PFSK-1 (cell line): ENCODE results near the gene TEX10.

ENCODE experiments used
- FOXP2 ChIP-seq: optimal IDR thresholded peaks from 2 replicates; pipeline ENCODE3; 2011; ENCODE audit warnings: borderline replicate concordance, control low read depth, inconsistent platforms; ENCODE audit not compliant: insufficient read depth; ENCODE audit errors: extremely low read length, extremely low read depth
- POLR2AphosphoS5 ChIP-seq: IDR thresholded peaks from 2 replicates; pipeline ENCODE4 v1.6.1; 2012; ENCODE audit warnings: low read depth, mild to moderate bottlenecking, control low read depth, low read length, moderate library complexity
- REST ChIP-seq, 2 experiments: IDR thresholded peaks; 2 replicates each; pipeline versions ENCODE4 v1.6.1 to v1.8.0; 2011 to 2012; ENCODE audit warnings: low read depth in 2 of 2, low read length in 2 of 2, control low read depth in 1 of 2, inconsistent platforms in 1 of 2, mild to moderate bottlenecking in 1 of 2, moderate library complexity in 1 of 2; ENCODE audit not compliant: insufficient read depth in 1 of 2
- SIN3A ChIP-seq: IDR thresholded peaks from 2 replicates; pipeline ENCODE4 v1.6.1; 2012; ENCODE audit warnings: mild to moderate bottlenecking, low read length, moderate library complexity, borderline replicate concordance; ENCODE audit not compliant: insufficient read depth
- TAF1 ChIP-seq: IDR thresholded peaks from 2 replicates; pipeline ENCODE4 v1.6.1; 2012; ENCODE audit warnings: low read length, control low read depth, borderline replicate concordance; ENCODE audit not compliant: insufficient read depth

TEX10 gene

GRCh38 chr9:100352201-100352726 is 478 bp downstream of the TEX10 start:
- no peak for TF ChIP-seq SIN3A
- TF ChIP-seq REST (IDR thresholded peaks at IDR 0.05; ENCODE audit: insufficient read depth in 1 of 2, low read depth in 2 of 2, low read length in 2 of 2) = no peak
- no peak for TF ChIP-seq FOXP2
- TF ChIP-seq POLR2AphosphoS5 = no peak
- no peak for TF ChIP-seq TAF1

- TF ChIP-seq REST (IDR thresholded peaks at IDR 0.05; ENCODE audit: insufficient read depth in 1 of 2, low read depth in 2 of 2, low read length in 2 of 2) (no peak), SIN3A (no peak), POLR2AphosphoS5 (no peak), FOXP2 (no peak), TAF1 (no peak)
These were observed 1.2 kb downstream of the TEX10 start for GRCh38 chr9:100351508-100351907.

- no peak for TF ChIP-seq POLR2AphosphoS5
- TF ChIP-seq SIN3A = no peak
- no peak for TF ChIP-seq REST (IDR thresholded peaks at IDR 0.05; ENCODE audit: insufficient read depth in 1 of 2, low read depth in 2 of 2, low read length in 2 of 2)
- no peak for TF ChIP-seq TAF1
- no peak for TF ChIP-seq FOXP2
These were observed 2.6 kb downstream of the TEX10 start for GRCh38 chr9:100350188-100350587.

GRCh38 chr9:100346836-100347235 is 5.9 kb downstream of the TEX10 start:
- TF ChIP-seq FOXP2 (no peak), REST (IDR thresholded peaks at IDR 0.05; ENCODE audit: insufficient read depth in 1 of 2, low read depth in 2 of 2, low read length in 2 of 2) (no peak), SIN3A (no peak), TAF1 (no peak), POLR2AphosphoS5 (no peak)

- no peak for TF ChIP-seq POLR2AphosphoS5
These were observed 10.9 kb downstream of the TEX10 start for GRCh38 chr9:100341889-100342288.
